ENCODE data around the gene CEP170.

The CEP170 gene

DNA sequence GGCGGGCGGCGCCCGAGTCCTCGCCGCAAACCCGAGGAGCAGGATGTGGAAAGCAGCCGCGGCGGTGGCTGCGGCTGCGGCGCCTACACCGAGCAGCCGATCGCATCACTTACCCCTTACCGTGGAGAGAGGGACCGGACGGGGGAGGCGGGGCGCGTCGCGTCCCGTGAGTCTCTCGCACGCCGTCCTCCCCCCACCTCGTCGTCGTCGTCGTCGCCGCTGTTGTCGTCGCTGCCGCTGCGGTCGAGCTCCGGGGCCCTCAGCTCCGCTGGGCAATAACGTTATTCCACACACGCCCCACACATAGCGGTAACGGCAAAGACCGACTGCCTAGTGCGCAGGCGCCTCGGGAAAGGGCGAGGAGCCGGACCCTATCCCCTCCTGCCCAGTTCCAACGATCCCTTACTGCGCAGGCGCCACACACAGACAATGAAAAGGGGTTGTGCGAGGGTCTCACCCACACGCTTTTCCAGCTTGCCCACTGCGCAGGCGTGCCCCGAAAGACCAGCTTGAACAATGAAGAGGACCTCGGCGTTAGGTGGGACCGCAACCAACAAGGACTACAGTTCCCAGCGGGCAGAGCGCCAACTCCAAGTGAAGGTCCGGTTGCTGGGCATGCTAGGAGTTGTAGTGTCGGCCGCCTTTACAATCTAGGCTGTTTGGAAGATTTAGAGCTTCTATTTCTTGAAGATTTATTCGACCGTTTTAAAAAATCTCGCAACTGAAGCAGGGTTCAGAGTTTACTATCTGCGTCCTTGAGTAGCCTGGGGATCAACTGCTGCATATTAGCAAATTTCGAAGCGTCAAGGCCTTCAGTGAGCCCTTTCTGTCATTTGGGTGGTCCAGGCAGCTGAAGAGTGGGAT, at the start of gene CEP170:
TSS of gene CEP170 (minus strand) at position 355 of the 864 bp plus-strand sequence. CDS start 30,001 bp downstream, outside the sequence.
- peak within 1 kb of the TSS; percentile 90 for H3K4me3 ChIP-seq (ENCODE audit: low read depth, low read length)
- TF ChIP-seq, protein P1, sequence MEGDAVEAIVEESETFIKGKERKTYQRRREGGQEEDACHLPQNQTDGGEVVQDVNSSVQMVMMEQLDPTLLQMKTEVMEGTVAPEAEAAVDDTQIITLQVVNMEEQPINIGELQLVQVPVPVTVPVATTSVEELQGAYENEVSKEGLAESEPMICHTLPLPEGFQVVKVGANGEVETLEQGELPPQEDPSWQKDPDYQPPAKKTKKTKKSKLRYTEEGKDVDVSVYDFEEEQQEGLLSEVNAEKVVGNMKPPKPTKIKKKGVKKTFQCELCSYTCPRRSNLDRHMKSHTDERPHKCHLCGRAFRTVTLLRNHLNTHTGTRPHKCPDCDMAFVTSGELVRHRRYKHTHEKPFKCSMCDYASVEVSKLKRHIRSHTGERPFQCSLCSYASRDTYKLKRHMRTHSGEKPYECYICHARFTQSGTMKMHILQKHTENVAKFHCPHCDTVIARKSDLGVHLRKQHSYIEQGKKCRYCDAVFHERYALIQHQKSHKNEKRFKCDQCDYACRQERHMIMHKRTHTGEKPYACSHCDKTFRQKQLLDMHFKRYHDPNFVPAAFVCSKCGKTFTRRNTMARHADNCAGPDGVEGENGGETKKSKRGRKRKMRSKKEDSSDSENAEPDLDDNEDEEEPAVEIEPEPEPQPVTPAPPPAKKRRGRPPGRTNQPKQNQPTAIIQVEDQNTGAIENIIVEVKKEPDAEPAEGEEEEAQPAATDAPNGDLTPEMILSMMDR (IDR thresholded peaks at IDR 0.05; ENCODE audit: borderline replicate concordance, insufficient read depth, low read depth, low read length) = no peak

GRCh38 chr1:243301059-243301458, 46.0 kb upstream of the CEP170 start:
- TF ChIP-seq, protein P1 (IDR thresholded peaks at IDR 0.05; ENCODE audit: borderline replicate concordance, insufficient read depth, low read depth, low read length) = no peak
- no peak overlapping the region for H3K4me3 ChIP-seq (ENCODE audit: low read depth, low read length)

DNA sequence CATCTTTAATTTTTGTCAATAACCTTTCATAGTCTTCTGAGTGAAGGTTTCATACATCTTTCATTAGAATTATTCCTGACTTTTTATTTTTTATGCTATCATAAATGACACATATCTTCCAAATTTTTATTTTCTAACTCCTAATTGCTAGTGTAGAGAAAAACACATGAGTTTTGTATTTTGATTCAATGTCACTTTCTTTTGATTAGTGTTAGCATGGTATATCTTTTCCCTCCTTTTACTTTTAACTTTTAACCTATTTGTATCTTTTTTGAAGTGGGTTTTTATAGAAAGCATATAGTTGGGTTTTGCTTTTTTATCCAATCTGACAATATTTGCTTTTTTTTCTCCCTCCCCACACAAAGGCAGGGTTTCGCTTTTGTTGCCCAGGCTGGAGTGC, 44.0 kb upstream of the CEP170 start:
- no peak overlapping the region for H3K4me3 ChIP-seq (ENCODE audit: low read depth, low read length)
- TF ChIP-seq, protein P1 (IDR thresholded peaks at IDR 0.05; ENCODE audit: borderline replicate concordance, insufficient read depth, low read depth, low read length) = no peak

DNA sequence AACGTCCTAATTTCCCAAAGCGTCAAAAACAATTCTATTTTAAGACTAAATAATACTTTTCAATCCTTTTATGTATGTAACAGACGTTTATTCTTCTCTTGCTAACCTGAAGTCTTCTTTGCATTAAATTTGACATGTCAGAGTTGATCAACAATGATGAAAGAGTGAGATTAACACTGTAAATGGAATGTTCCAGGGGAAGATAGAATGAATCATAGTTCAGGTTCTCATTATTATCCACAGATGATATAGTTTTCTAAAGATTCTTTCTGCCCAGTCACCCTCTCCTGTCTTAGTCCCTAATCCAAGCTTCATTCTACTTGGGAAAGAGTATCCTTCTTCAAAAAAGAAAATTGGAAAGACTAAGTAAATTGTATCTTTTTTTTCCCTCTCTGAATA, 39.6 kb upstream of the CEP170 start:
- TF ChIP-seq, protein P1 (IDR thresholded peaks at IDR 0.05; ENCODE audit: borderline replicate concordance, insufficient read depth, low read depth, low read length) = no peak

GRCh38 chr1:243293941-243294722, 39.1 kb upstream of the CEP170 start:
- TF ChIP-seq, protein P1 (IDR thresholded peaks at IDR 0.05; ENCODE audit: borderline replicate concordance, insufficient read depth, low read depth, low read length) = no peak
- H3K4me3 ChIP-seq (ENCODE audit: low read depth, low read length) = no peak overlapping the region

More for the DNA sequence above, 39.6 kb upstream of the CEP170 start:
- H3K4me3 ChIP-seq (ENCODE audit: low read depth, low read length) = no peak overlapping the region

DNA sequence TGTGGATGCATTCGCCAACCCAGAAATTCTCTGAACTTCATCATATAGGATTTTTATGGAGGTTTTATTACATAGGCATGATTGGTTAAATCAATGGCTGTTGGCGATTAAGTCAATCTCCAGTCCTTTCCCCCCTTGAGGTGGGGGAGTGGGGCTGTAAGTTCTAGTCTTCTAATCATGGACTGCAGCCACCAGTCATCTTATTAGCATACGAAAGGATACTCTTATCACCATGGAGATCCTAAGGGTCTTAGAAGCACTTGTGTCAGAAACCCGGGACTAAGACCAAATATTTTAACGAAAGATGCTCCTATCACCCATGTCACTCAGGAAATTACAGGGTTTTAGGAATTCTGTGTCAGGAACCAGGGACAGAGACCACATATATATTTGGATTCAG, 37.0 kb upstream of the CEP170 start:
- TF ChIP-seq, protein P1 (IDR thresholded peaks at IDR 0.05; ENCODE audit: borderline replicate concordance, insufficient read depth, low read depth, low read length) = no peak
- H3K4me3 ChIP-seq (ENCODE audit: low read depth, low read length) = no peak overlapping the region

Measured in GM12875 (cell line).